SK-N-SH (cell line): ENCODE results near the gene SMIM27. TPM values are rescaled to one million over a fixed set of nuclear protein-coding genes. Genes with fewer than 3 reads are reported as not detected.

Experiments used
- CTCF ChIA-PET: fragments of 300-600, 350-600 bp; formaldehyde crosslinking; extraction: SDS; loops from one replicate; lab custom pipeline; 2021; lab: Yijun Ruan, JAX
- POLR2A ChIA-PET: fragments of 350-600 bp; sonication (Branson Sonifier 250); formaldehyde crosslinking; extraction: SDS; loops from one replicate; lab custom pipeline; 2020; ENCODE audit warnings: antibody characterized with exemption, inconsistent platforms; lab: Yijun Ruan, JAX
- DNase-seq: peaks from one replicate; pipeline ENCODE4 v3.0.0; 2012
- H2AFZ ChIP-seq: fragments of 200-600 bp; sonication (generic); 2 replicates; pipeline ENCODE4 v1.8.1; 2016; ENCODE audit warnings: antibody characterized with exemption, mild to moderate bottlenecking, low read depth
- H3F3A ChIP-seq: fragments of 200-600 bp; sonication (generic); replicated peaks from 2 replicates; pipeline ENCODE3; 2016; ENCODE audit warnings: antibody characterized with exemption, mild to moderate bottlenecking; ENCODE audit not compliant: insufficient read depth
- H3K27ac ChIP-seq, 2 experiments: fragments of 200-500 bp in 1 of 2; fragments of 200-600 bp in 1 of 2; sonication (Bioruptor generic) in 1 of 2; sonication (generic), shearing (Covaris generic) in 1 of 2; 2 replicates each; pipeline versions ENCODE4 v1.5.1 to v1.6.1; 2014 to 2016; ENCODE audit warnings: low read depth in 2 of 2, inconsistent platforms in 1 of 2, low read length in 1 of 2, mild to moderate bottlenecking in 1 of 2, mixed read lengths in 1 of 2
- H3K27me3 ChIP-seq: fragments of 200-600 bp; sonication (generic), shearing (Covaris generic); 2 replicates; pipeline ENCODE4 v1.6.1; 2016; ENCODE audit warnings: mixed run types; ENCODE audit not compliant: insufficient read depth
- H3K36me3 ChIP-seq, 2 experiments: fragments of 200-500 bp in 1 of 2; fragments of 200-600 bp in 1 of 2; sonication (Bioruptor generic) in 1 of 2; sonication (generic) in 1 of 2; replicated peaks in 1 of 2; 2 replicates each; pipeline versions ENCODE3 to v1.5.1; 2014 to 2016; ENCODE audit warnings: low read length in 1 of 2, mild to moderate bottlenecking in 1 of 2; ENCODE audit not compliant: insufficient read depth in 2 of 2, control insufficient read depth in 1 of 2
- H3K4me1 ChIP-seq, 2 experiments: fragments of 200-500 bp in 1 of 2; fragments of 200-600 bp in 1 of 2; sonication (Bioruptor generic) in 1 of 2; sonication (generic), shearing (Covaris generic) in 1 of 2; 2 replicates each; pipeline versions ENCODE4 v1.5.1 to v1.6.1; 2014 to 2016; ENCODE audit warnings: low read depth in 1 of 2, low read length in 1 of 2, mixed run types in 1 of 2; ENCODE audit not compliant: insufficient read depth in 2 of 2, control insufficient read depth in 1 of 2
- H3K4me2 ChIP-seq: fragments of 200-600 bp; sonication (generic), shearing (Covaris generic); 2 replicates; pipeline ENCODE4 v1.6.1; 2017; ENCODE audit warnings: mixed run types
- H3K4me3 ChIP-seq, 2 experiments: fragments of 200-500 bp in 1 of 2; fragments of 200-600 bp in 1 of 2; sonication (Bioruptor generic) in 1 of 2; sonication (generic), shearing (Covaris generic) in 1 of 2; 2 replicates each; pipeline versions ENCODE4 v1.5.1 to v1.8.1; 2014 to 2016; ENCODE audit warnings: low read depth in 2 of 2, inconsistent platforms in 1 of 2, low read length in 1 of 2, mild to moderate bottlenecking in 1 of 2, mixed read lengths in 1 of 2, moderate library complexity in 1 of 2
- H3K79me2 ChIP-seq: fragments of 200-600 bp; sonication (generic); 2 replicates; pipeline ENCODE4 v1.8.1; 2017; ENCODE audit warnings: mild to moderate bottlenecking; ENCODE audit not compliant: insufficient read depth
- H3K9ac ChIP-seq: fragments of 200-600 bp; sonication (generic); 2 replicates; pipeline ENCODE4 v1.6.1; 2017; ENCODE audit warnings: mixed run types
- H3K9me2 ChIP-seq: fragments of 200-600 bp; sonication (generic); 2 replicates; pipeline ENCODE4 v1.6.1; 2017; ENCODE audit warnings: mixed run types
- H3K9me3 ChIP-seq: fragments of 200-600 bp; sonication (generic); 2 replicates; pipeline ENCODE4 v1.6.1; 2017; ENCODE audit warnings: mixed run types, mild to moderate bottlenecking, moderate library complexity
- H4K20me1 ChIP-seq: fragments of 200-600 bp; sonication (generic); 2 replicates; pipeline ENCODE4 v1.6.1; 2017; ENCODE audit warnings: mild to moderate bottlenecking, mixed run types; ENCODE audit not compliant: insufficient read depth
- ELF1 ChIP-seq: IDR thresholded peaks from 2 replicates; pipeline ENCODE4 v1.4.0; 2012
- EP300 ChIP-seq, 2 experiments: IDR thresholded peaks; 2 replicates each; pipeline versions ENCODE4 v1.4.0 to v1.6.1; 2012; ENCODE audit warnings: borderline replicate concordance in 1 of 2, low read depth in 1 of 2, low read length in 1 of 2
- GATA2 ChIP-seq: sonication (generic); formaldehyde crosslinking; IDR thresholded peaks from 2 replicates; pipeline ENCODE4 v1.5.0; 2020; ENCODE audit warnings: mild to moderate bottlenecking, missing genetic modification reagents
- MEF2A ChIP-seq: IDR thresholded peaks from 2 replicates; pipeline ENCODE4 v1.4.0; 2012; ENCODE audit warnings: low read depth, borderline replicate concordance
- MXI1 ChIP-seq: IDR thresholded peaks from 2 replicates; pipeline ENCODE4 v1.6.1; 2012; ENCODE audit warnings: mild to moderate bottlenecking, low read depth, low read length, improper control_type of control experiment
- RXRA ChIP-seq: IDR thresholded peaks from 2 replicates; pipeline ENCODE4 v1.4.0; 2012; ENCODE audit warnings: low read depth, mild to moderate bottlenecking, borderline replicate concordance
- YY1 ChIP-seq: IDR thresholded peaks from 2 replicates; pipeline ENCODE4 v1.4.0; 2012; ENCODE audit warnings: low read depth, mild to moderate bottlenecking
- WGBS: methylation state at CpG from one replicate; pipeline ENCODE4 v1.1.6; 2017; ENCODE audit warnings: low lambda C conversion rate; 5-methylcytosine and 5-hydroxymethylcytosine counted together
- polyA plus RNA-seq, 3 experiments: library from polyadenylated mRNA; depleted of rRNA; stranded (reverse); fragments of >200 nt; gene quantifications; 2 replicates each; pipeline ENCODE4 v1.2.3, GENCODE V29; 2012
- TF ChIP-seq, protein P1 (sequence below): IDR thresholded peaks from 2 replicates; pipeline ENCODE4 v1.6.1; 2012; ENCODE audit warnings: mild to moderate bottlenecking, low read depth, low read length, moderate library complexity
- TF ChIP-seq, protein P2 (sequence below): IDR thresholded peaks from 2 replicates; pipeline ENCODE4 v1.4.0; 2012; ENCODE audit warnings: low read depth, borderline replicate concordance
- TF ChIP-seq, protein P3 (sequence below): fragments of 150-350 bp; IDR thresholded peaks from 2 replicates; pipeline ENCODE4 v1.6.1; 2017; ENCODE audit warnings: antibody characterized with exemption, low read length, low read depth, borderline replicate concordance

The SMIM27 gene
- polyA plus RNA-seq, 1 of the 3 experiments (the other 2 are of a cell fraction), result 6.0 TPM

DNA sequence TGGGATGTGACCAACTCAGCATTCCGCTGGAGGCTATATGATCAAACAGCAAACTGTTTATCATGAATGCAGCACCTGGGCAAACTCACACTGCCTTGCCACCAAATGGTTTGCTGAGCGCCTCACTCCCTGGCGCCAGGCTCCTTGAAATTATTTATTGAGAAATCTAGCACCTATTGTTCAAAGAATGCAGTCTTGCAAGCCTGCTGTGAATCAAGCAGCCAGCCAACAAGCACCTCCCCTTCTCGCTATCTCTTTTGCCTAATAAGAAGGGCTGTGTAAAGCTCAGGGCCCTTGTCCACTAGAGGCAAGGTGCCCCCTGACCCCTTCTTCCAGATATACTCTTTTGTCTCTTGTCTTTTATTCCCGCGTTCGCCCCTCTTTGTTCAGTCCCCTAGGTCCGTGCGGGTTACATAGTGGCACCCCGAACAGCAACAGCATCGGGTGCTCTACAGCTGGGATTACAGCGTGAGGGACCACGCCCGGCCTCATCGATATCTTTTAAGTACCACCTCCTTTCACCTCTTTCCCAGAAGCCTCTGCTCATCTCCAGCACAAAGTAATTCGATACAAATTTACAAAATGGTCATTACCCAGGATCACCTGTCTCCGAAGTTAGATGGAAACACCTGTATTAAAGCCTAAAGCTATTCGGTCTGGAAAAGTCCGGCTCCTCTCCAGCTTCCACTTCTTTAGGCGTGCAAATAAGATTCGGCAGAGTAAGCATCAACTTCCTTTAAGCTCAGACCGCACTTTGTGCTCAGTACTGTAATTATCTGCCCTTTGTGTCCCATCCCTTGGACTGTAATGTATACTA is 27.0 kb upstream of the SMIM27 start:
- Histone ChIP-seq H3K36me3 (no peaks in the 10 kb centered on the region), H3K9me3 (no peaks in the 10 kb centered on the region), H3K27ac (peak overlapping the region in 1 of 2 experiments; percentile 86; a peak in 1 of 4 replicates), H3F3A (peaks cover 13% of the 10 kb centered on the region), H2AFZ (peak overlapping the region; percentile 90), H4K20me1 (no peaks in the 10 kb centered on the region), H3K4me3 (peak overlapping the region; percentile 70 to 79; a peak in 3 of 4 replicates), H3K4me1 (peaks cover 0 to 7% of the 10 kb centered on the region in 2 experiments; a peak in 3 of 4 replicates), H3K9ac (peak overlapping the region; percentile 74), H3K9me2 (no peaks in the 10 kb centered on the region), H3K27me3 (no peaks in the 10 kb centered on the region), H3K79me2 (peaks cover 20% of the 10 kb centered on the region), H3K4me2 (peak overlapping the region; percentile 91)
- TF ChIP-seq, protein P1, sequence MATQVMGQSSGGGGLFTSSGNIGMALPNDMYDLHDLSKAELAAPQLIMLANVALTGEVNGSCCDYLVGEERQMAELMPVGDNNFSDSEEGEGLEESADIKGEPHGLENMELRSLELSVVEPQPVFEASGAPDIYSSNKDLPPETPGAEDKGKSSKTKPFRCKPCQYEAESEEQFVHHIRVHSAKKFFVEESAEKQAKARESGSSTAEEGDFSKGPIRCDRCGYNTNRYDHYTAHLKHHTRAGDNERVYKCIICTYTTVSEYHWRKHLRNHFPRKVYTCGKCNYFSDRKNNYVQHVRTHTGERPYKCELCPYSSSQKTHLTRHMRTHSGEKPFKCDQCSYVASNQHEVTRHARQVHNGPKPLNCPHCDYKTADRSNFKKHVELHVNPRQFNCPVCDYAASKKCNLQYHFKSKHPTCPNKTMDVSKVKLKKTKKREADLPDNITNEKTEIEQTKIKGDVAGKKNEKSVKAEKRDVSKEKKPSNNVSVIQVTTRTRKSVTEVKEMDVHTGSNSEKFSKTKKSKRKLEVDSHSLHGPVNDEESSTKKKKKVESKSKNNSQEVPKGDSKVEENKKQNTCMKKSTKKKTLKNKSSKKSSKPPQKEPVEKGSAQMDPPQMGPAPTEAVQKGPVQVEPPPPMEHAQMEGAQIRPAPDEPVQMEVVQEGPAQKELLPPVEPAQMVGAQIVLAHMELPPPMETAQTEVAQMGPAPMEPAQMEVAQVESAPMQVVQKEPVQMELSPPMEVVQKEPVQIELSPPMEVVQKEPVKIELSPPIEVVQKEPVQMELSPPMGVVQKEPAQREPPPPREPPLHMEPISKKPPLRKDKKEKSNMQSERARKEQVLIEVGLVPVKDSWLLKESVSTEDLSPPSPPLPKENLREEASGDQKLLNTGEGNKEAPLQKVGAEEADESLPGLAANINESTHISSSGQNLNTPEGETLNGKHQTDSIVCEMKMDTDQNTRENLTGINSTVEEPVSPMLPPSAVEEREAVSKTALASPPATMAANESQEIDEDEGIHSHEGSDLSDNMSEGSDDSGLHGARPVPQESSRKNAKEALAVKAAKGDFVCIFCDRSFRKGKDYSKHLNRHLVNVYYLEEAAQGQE, result no peak
- TF ChIP-seq EP300 (IDR thresholded peaks at IDR 0.05; ENCODE audit: borderline replicate concordance in 1 of 2, low read depth in 1 of 2, low read length in 1 of 2) (no peak), ELF1 (no peak), YY1 (no peak), MEF2A (no peak), RXRA (no peak), GATA2 (no peak), MXI1 (no peak)
- TF ChIP-seq, protein P2, sequence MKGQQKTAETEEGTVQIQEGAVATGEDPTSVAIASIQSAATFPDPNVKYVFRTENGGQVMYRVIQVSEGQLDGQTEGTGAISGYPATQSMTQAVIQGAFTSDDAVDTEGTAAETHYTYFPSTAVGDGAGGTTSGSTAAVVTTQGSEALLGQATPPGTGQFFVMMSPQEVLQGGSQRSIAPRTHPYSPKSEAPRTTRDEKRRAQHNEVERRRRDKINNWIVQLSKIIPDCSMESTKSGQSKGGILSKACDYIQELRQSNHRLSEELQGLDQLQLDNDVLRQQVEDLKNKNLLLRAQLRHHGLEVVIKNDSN, result no peak
- ChIA-PET CTCF (interaction anchor here (0.6 to 7.4 kb wide), 18 partner anchors 18 to 443 kb away, joined by 3 to 127 read pairs (median 7); partner anchors contain the start of genes ACO1 and NDUFB6), POLR2A (no interaction called here)
- DNase-seq, result no peak
- WGBS, result 94% methylated on average over 22 of the region's 22 CpGs

DNA sequence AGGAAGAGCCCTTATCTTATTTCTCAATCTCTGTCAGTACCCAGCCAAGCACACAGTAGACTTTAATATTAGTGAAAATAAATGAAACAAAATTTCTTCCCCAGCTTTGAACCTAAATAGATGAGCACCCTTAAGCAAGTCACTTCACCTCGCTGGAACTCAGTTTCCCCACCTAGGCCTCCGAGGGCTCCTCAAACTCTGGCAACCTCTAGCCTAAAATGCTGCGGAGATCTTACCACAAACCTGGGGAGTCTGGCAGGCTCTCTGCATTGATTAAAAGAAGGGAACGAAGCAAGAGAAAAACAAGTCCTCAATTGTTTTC is 26.5 kb upstream of the SMIM27 start:
- peaks cover 23% of the 10 kb centered on the region for H3K79me2 ChIP-seq
- no peaks in the 10 kb centered on the region for H4K20me1 ChIP-seq
- peak overlapping the region; percentile 90 for H2AFZ ChIP-seq
- CTCF ChIA-PET, result interaction anchor here (0.6 to 7.4 kb wide), 23 partner anchors 10 to 443 kb away, joined by 3 to 127 read pairs (median 6); partner anchors contain the start of genes ACO1 and NDUFB6
- H3K4me3 ChIP-seq, result peak overlapping the region; percentile 70 to 79
- no peaks in the 10 kb centered on the region for H3K9me2 ChIP-seq
- H3K27me3 ChIP-seq, result no peaks in the 10 kb centered on the region
- peaks cover 0 to 6% of the 10 kb centered on the region in 2 experiments for H3K36me3 ChIP-seq
- DNase-seq, result no peak
- H3K9ac ChIP-seq, result peak overlapping the region; percentile 74
- peak overlapping the region; percentile 72 to 86; a peak in 3 of 4 replicates for H3K27ac ChIP-seq
- TF ChIP-seq, protein P3, sequence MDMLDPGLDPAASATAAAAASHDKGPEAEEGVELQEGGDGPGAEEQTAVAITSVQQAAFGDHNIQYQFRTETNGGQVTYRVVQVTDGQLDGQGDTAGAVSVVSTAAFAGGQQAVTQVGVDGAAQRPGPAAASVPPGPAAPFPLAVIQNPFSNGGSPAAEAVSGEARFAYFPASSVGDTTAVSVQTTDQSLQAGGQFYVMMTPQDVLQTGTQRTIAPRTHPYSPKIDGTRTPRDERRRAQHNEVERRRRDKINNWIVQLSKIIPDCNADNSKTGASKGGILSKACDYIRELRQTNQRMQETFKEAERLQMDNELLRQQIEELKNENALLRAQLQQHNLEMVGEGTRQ, result no peak
- TF ChIP-seq, all 33 proteins: peak for 0
- POLR2A ChIA-PET, result interaction anchor here (1.1 to 1.4 kb wide), 2 partner anchors 46 to 146 kb away, joined by 4 read pairs; no protein-coding TSS in a partner anchor
- Histone ChIP-seq H3K9me3 (no peaks in the 10 kb centered on the region), H3K4me2 (peak overlapping the region; percentile 91), H3K4me1 (peaks cover 0 to 7% of the 10 kb centered on the region in 2 experiments; a peak in 3 of 4 replicates), H3F3A (peaks cover 13% of the 10 kb centered on the region)
- WGBS, result 54% methylated on average over 4 of the region's 4 CpGs
